ENCODE data around the gene FAM25G. TPM values are rescaled to one million over a fixed set of nuclear protein-coding genes. Genes with fewer than 3 reads are reported as not detected.
"Not testable (repeated sequence)": the region's sequence is repeated elsewhere in the genome, so short reads cannot be mapped to it uniquely, and the experiment has no call there.

FAM25G gene
- total and polyA plus RNA-seq, 2 donors from 2014 or later = not detected

- H3K9me3 ChIP-seq (ENCODE audit: control insufficient read depth in 2 of 3, insufficient read depth in 1 of 3, low read length in 3 of 3); H3K9ac ChIP-seq (ENCODE audit: low read length in 3 of 3); H3K4me1 ChIP-seq (ENCODE audit: control insufficient read depth in 2 of 3, insufficient read depth in 2 of 3, low read depth in 1 of 3, low read length in 3 of 3); FAIRE-seq; H3K27me3 ChIP-seq (ENCODE audit: control insufficient read depth, insufficient read depth, low read length); H3K4me3 ChIP-seq (ENCODE audit: low read length in 3 of 3); intact Hi-C loops (cut with DNase I); H3K36me3 ChIP-seq (ENCODE audit: control insufficient read depth in 2 of 3, insufficient read depth in 3 of 3, low read length in 3 of 3); H3K27ac ChIP-seq (ENCODE audit: low read depth in 2 of 2, low read length in 2 of 2): not testable (repeated sequence)
- DNase-seq = peak; percentile 67 to 81 (median 72)
These were observed 30.2 kb downstream of the FAM25G start for GRCh38 chr10:47461261-47461687.

GRCh38 chr10:47458466-47459154 lies 32.9 kb downstream of the FAM25G start:
- FAIRE-seq (no peak), DNase-seq (no peak)
- H3K9me3 ChIP-seq (ENCODE audit: control insufficient read depth in 2 of 3, insufficient read depth in 1 of 3, low read length in 3 of 3) = no peaks in the 10 kb centered on the region
- H3K36me3 ChIP-seq (ENCODE audit: control insufficient read depth in 2 of 3, insufficient read depth in 3 of 3, low read length in 3 of 3) = no peaks in the 10 kb centered on the region
- no peak overlapping the region for H3K9ac ChIP-seq (ENCODE audit: low read length in 3 of 3)
- H3K27ac ChIP-seq (ENCODE audit: low read depth in 2 of 2, low read length in 2 of 2) = no peak overlapping the region
- H3K27me3 ChIP-seq (ENCODE audit: control insufficient read depth, insufficient read depth, low read length) = no peaks in the 10 kb centered on the region
- no peak for TF ChIP-seq CTCF (IDR thresholded peaks at IDR 0.05; ENCODE audit: borderline replicate concordance, extremely low read depth, insufficient read depth)
- H3K4me1 ChIP-seq (ENCODE audit: control insufficient read depth in 2 of 3, insufficient read depth in 2 of 3, low read depth in 1 of 3, low read length in 3 of 3) = no peaks in the 10 kb centered on the region
- no peak overlapping the region for H3K4me3 ChIP-seq (ENCODE audit: low read length in 3 of 3)
- intact Hi-C loops (cut with DNase I) = no loop called here

- Histone ChIP-seq H3K4me1 (ENCODE audit: control insufficient read depth in 2 of 3, insufficient read depth in 2 of 3, low read depth in 1 of 3, low read length in 3 of 3) (peaks cover 0 to 2% (median 0%) of the 10 kb centered on the region in 3 donors), H3K27me3 (ENCODE audit: control insufficient read depth, insufficient read depth, low read length) (no peaks in the 10 kb centered on the region), H3K36me3 (ENCODE audit: control insufficient read depth in 2 of 3, insufficient read depth in 3 of 3, low read length in 3 of 3) (no peaks in the 10 kb centered on the region), H3K4me3 (ENCODE audit: low read length in 3 of 3) (no peak overlapping the region), H3K9me3 (ENCODE audit: control insufficient read depth in 2 of 3, insufficient read depth in 1 of 3, low read length in 3 of 3) (no peaks in the 10 kb centered on the region), H3K27ac (ENCODE audit: low read depth in 2 of 2, low read length in 2 of 2) (no peak overlapping the region), H3K9ac (ENCODE audit: low read length in 3 of 3) (no peak overlapping the region)
- no peak for TF ChIP-seq CTCF (IDR thresholded peaks at IDR 0.05; ENCODE audit: borderline replicate concordance, extremely low read depth, insufficient read depth)
- intact Hi-C loops (cut with DNase I) = no loop called here
- no peak for FAIRE-seq
- DNase-seq = peak in 1 of 5 donors; percentile 33
These were observed 33.7 kb downstream of the FAM25G start for GRCh38 chr10:47457826-47458225.

- intact Hi-C loops (cut with DNase I) = no loop called here
- Histone ChIP-seq H3K27ac (ENCODE audit: low read depth in 2 of 2, low read length in 2 of 2) (no peak overlapping the region), H3K9ac (ENCODE audit: low read length in 3 of 3) (no peak overlapping the region), H3K27me3 (ENCODE audit: control insufficient read depth, insufficient read depth, low read length) (no peaks in the 10 kb centered on the region), H3K4me3 (ENCODE audit: low read length in 3 of 3) (no peak overlapping the region), H3K36me3 (ENCODE audit: control insufficient read depth in 2 of 3, insufficient read depth in 3 of 3, low read length in 3 of 3) (no peaks in the 10 kb centered on the region), H3K4me1 (ENCODE audit: control insufficient read depth in 2 of 3, insufficient read depth in 2 of 3, low read depth in 1 of 3, low read length in 3 of 3) (peaks cover 0 to 2% (median 0%) of the 10 kb centered on the region in 3 donors), H3K9me3 (ENCODE audit: control insufficient read depth in 2 of 3, insufficient read depth in 1 of 3, low read length in 3 of 3) (no peaks in the 10 kb centered on the region)
- no peak for TF ChIP-seq CTCF (IDR thresholded peaks at IDR 0.05; ENCODE audit: borderline replicate concordance, extremely low read depth, insufficient read depth)
- peak in 1 of 5 donors; percentile 21 for DNase-seq
- FAIRE-seq = no peak
These were observed 34.0 kb downstream of the FAM25G start for GRCh38 chr10:47457528-47457820.

All from kidney (tissue), 14 donors.